K562 (cell line): ENCODE measurements around the gene SOBP. TPM values are rescaled to one million over a fixed set of nuclear protein-coding genes. Genes with fewer than 3 reads are reported as not detected.

Experiments used
- ATAC-seq: fragments of 200-7000 bp; cut with Tn5 transposase; 3 replicates; pipeline ENCODE4 v1.9.1; 2020; ENCODE audit warnings: moderate library complexity
- BruUV-seq: library from RNA; stranded (reverse); fragments of 400-500 nt; replicated peaks from 2 replicates; lab custom pipeline; 2021; lab: Mats Ljungman, UMichigan
- CTCF ChIA-PET: fragments of 300-600 bp; formaldehyde crosslinking; extraction: SDS; loops from one replicate; lab custom pipeline; 2021; ENCODE audit warnings: low intra/inter-chr PET ratio; lab: Yijun Ruan, JAX
- POLR2A ChIA-PET: fragments of 300-600, 350-650 bp; sonication (Branson Sonifier 250); formaldehyde crosslinking; extraction: SDS; loops from one replicate; lab custom pipeline; 2021; ENCODE audit warnings: antibody characterized with exemption, inconsistent platforms; lab: Yijun Ruan, JAX
- DNase-seq, 4 experiments: peaks; one replicate each; pipeline versions ENCODE4 v3.0.0 to v3.0.0-alpha.2; 2011 to 2018; ENCODE audit warnings: low spot score in 3 of 4, mixed read lengths in 3 of 4; ENCODE audit errors: extremely low read depth in 1 of 4
- FAIRE-seq: peaks from 2 replicates; lab custom pipeline; 2011; peaks lifted over from hg19 to GRCh38; lab: Jason Lieb, UNC
- H2AFZ ChIP-seq: 2 replicates; pipeline ENCODE4 v1.6.0; 2011; ENCODE audit warnings: low read depth, low read length, control low read depth, inconsistent platforms
- H3K27ac ChIP-seq: fragments of 200-600 bp; 3 replicates; pipeline ENCODE4 v1.8.0; 2011; ENCODE audit warnings: low read depth, mild to moderate bottlenecking, control low read depth, inconsistent platforms, low read length, moderate library complexity, mixed read lengths; ENCODE audit errors: extremely low read depth
- H3K27me3 ChIP-seq, 2 experiments: fragments of 300-600 bp in 1 of 2; 2 replicates in 1 of 2; 3 replicates in 1 of 2; pipeline versions ENCODE4 v1.6.0 to v1.8.0; 2011; ENCODE audit warnings: inconsistent platforms in 2 of 2, low read length in 2 of 2, mild to moderate bottlenecking in 1 of 2, mixed read lengths in 1 of 2, moderate library complexity in 1 of 2; ENCODE audit not compliant: control insufficient read depth in 2 of 2, insufficient read depth in 2 of 2
- H3K36me3 ChIP-seq: fragments of 300-600 bp; 3 replicates; pipeline ENCODE4 v1.8.0; 2011; ENCODE audit warnings: mild to moderate bottlenecking, low read length, inconsistent platforms; ENCODE audit not compliant: control insufficient read depth, insufficient read depth
- H3K4me1 ChIP-seq, 2 experiments: fragments of 200-600 bp in 1 of 2; replicated peaks in 1 of 2; 2 replicates in 1 of 2; 3 replicates in 1 of 2; pipeline versions ENCODE4 v1.5.1 to v1.8.0; 2011; ENCODE audit warnings: inconsistent platforms in 2 of 2, low read length in 2 of 2, mild to moderate bottlenecking in 1 of 2, mixed read lengths in 1 of 2, moderate library complexity in 1 of 2; ENCODE audit not compliant: control insufficient read depth in 2 of 2, insufficient read depth in 2 of 2
- H3K4me2 ChIP-seq: 2 replicates; pipeline ENCODE4 v1.6.1; 2011; ENCODE audit warnings: low read length, control low read depth, inconsistent platforms, mixed read lengths; ENCODE audit not compliant: insufficient read depth
- H3K4me3 ChIP-seq: fragments of 200-600 bp; sonication (generic), shearing (Covaris generic); 2 replicates; pipeline ENCODE4 v1.5.1; 2016; ENCODE audit warnings: control low read depth, inconsistent platforms
- H3K79me2 ChIP-seq: fragments of 200-600 bp; 3 replicates; pipeline ENCODE4 v1.8.0; 2011; ENCODE audit warnings: low read length, inconsistent platforms; ENCODE audit not compliant: control insufficient read depth, insufficient read depth
- H3K9ac ChIP-seq, 2 experiments: 2 replicates each; pipeline versions ENCODE4 v1.6.0 to v1.6.1; 2011; ENCODE audit warnings: low read depth in 2 of 2, low read length in 2 of 2, control low read depth in 1 of 2, inconsistent platforms in 1 of 2, mild to moderate bottlenecking in 1 of 2, mixed read lengths in 1 of 2; ENCODE audit not compliant: insufficient read depth in 1 of 2
- H3K9me1 ChIP-seq: one replicate; pipeline ENCODE4 v1.6.0; 2011; ENCODE audit warnings: inconsistent platforms, mild to moderate bottlenecking, low read length, moderate library complexity; ENCODE audit not compliant: control insufficient read depth, insufficient read depth
- H3K9me3 ChIP-seq: replicated peaks from 2 replicates; pipeline ENCODE4 v1.5.1; 2011; ENCODE audit warnings: low read depth, low read length, inconsistent platforms; ENCODE audit not compliant: control insufficient read depth, insufficient read depth
- H4K20me1 ChIP-seq: replicated peaks from 2 replicates; pipeline ENCODE4 v1.6.1; 2011; ENCODE audit warnings: low read length, inconsistent platforms, mixed read lengths; ENCODE audit not compliant: control insufficient read depth, insufficient read depth
- NFRKB ChIP-seq: fragments of 450-650 bp; IDR thresholded peaks from 2 replicates; pipeline ENCODE4 v1.6.1; 2016; ENCODE audit warnings: low read depth
- RB1 ChIP-seq: fragments of 450-650 bp; IDR thresholded peaks from 2 replicates; pipeline ENCODE4 v1.6.1; 2017; ENCODE audit warnings: low read depth, mild to moderate bottlenecking
- SIN3B ChIP-seq: fragments of 450-650 bp; IDR thresholded peaks from 2 replicates; pipeline ENCODE4 v1.6.1; 2017; ENCODE audit warnings: low read depth, mild to moderate bottlenecking, moderate library complexity
- SLC30A9 ChIP-seq: fragments of 250-450 bp; sonication (Bioruptor Pico); IDR thresholded peaks from 2 replicates; pipeline ENCODE4 v1.8.0; 2022; ENCODE audit warnings: mild to moderate bottlenecking, moderate library complexity
- SMARCA4 ChIP-seq: fragments of 450-650 bp; IDR thresholded peaks from 2 replicates; pipeline ENCODE4 v1.6.1; 2016
- TAF1 ChIP-seq: IDR thresholded peaks from 2 replicates; pipeline ENCODE4 v1.6.1; 2011; ENCODE audit warnings: mild to moderate bottlenecking, low read length, moderate library complexity; ENCODE audit not compliant: insufficient read depth, control insufficient read depth, severe bottlenecking; ENCODE audit errors: extremely low read depth
- TEAD1 ChIP-seq, 2 experiments: fragments of 450-650 bp in 1 of 2; sonication (generic) in 1 of 2; formaldehyde crosslinking; IDR thresholded peaks; 2 replicates each; pipeline versions ENCODE4 v1.4.0 to v1.8.0; 2020 to 2022; ENCODE audit warnings: mild to moderate bottlenecking in 2 of 2, missing genetic modification reagents in 1 of 2
- UBTF ChIP-seq, 2 experiments: IDR thresholded peaks; 2 replicates each; pipeline ENCODE4 v1.6.1; 2012; ENCODE audit warnings: improper control_type of control experiment in 2 of 2, low read depth in 2 of 2, low read length in 2 of 2, borderline replicate concordance in 1 of 2
- ZNF445 ChIP-seq: fragments of 250-450 bp; sonication (Bioruptor Pico); IDR thresholded peaks from 2 replicates; pipeline ENCODE4 v1.4.0; 2020; ENCODE audit warnings: low read depth, mild to moderate bottlenecking, moderate library complexity
- ZNF583 ChIP-seq: fragments of 250-450 bp; sonication (Bioruptor Pico); IDR thresholded peaks from 2 replicates; pipeline ENCODE4 v1.4.0; 2020
- ZNF766 ChIP-seq: fragments of 200-800 bp; sonication (Bioruptor generic); conservative IDR thresholded peaks from 2 replicates; pipeline ENCODE4 v1.6.1; 2016; ENCODE audit warnings: missing genetic modification characterization, missing compliant biosample characterization
- ZNF780A ChIP-seq: fragments of 250-450 bp; sonication (Bioruptor Pico); IDR thresholded peaks from 2 replicates; pipeline ENCODE4 v1.5.0; 2021; ENCODE audit warnings: mild to moderate bottlenecking
- WGBS: fragments of 100-300 bp; shearing (Covaris generic); methylation state at CpG from one replicate; pipeline ENCODE4 v1.1.6; 2016; ENCODE audit warnings: low coverage, mixed read lengths; ENCODE audit not compliant: insufficient coverage; ENCODE audit errors: missing lambda C conversion rate; 5-methylcytosine and 5-hydroxymethylcytosine counted together
- in situ Hi-C: fragments of 300-500 bp; cut with MboI; formaldehyde crosslinking; loops from 4 replicates; pipeline ENCODE4 v1.15.0; 2018; ENCODE audit warnings: inconsistent platforms, mixed read lengths
- intact Hi-C: fragments of 100-400 bp; cut with micrococcal nuclease; formaldehyde crosslinking; loops from 2 replicates; pipeline ENCODE4 v1.14.2; 2022
- polyA plus RNA-seq, 8 experiments: library from polyadenylated mRNA; depleted of rRNA in 4 of 8; stranded (reverse) in 5 of 8; unstranded in 3 of 8; fragments of >200 nt; fragmentation: Nextera tagmentation in 2 of 8; fragmentation: Illumina TruSeq in 1 of 8; extraction: Ambion mirVana in 2 of 8; extraction: Trizol in 1 of 8; gene quantifications; 2 replicates each; pipeline versions ENCODE4 v1.2.1 to v1.2.3, GENCODE V29; 2011 to 2014; ENCODE audit warnings: inconsistent platforms in 1 of 8, missing spikeins in 1 of 8
- total RNA-seq, 7 experiments: library from RNA; depleted of rRNA in 6 of 7; stranded (reverse); fragments of >200 nt in 6 of 7; fragmentation: Illumina TruSeq in 2 of 7; extraction: Trizol in 2 of 7; gene quantifications; 2 replicates each; pipeline versions ENCODE4 v1.2.1 to v1.2.3, GENCODE V29; 2011 to 2021; ENCODE audit warnings: low replicate concordance in 1 of 7

Gene SOBP
- total and polyA plus RNA-seq, 9 of the 15 experiments (the other 6 are each of a cell fraction or from before 2014, with no cell fraction given), result 0.16 TPM; not detected in 8

DNA sequence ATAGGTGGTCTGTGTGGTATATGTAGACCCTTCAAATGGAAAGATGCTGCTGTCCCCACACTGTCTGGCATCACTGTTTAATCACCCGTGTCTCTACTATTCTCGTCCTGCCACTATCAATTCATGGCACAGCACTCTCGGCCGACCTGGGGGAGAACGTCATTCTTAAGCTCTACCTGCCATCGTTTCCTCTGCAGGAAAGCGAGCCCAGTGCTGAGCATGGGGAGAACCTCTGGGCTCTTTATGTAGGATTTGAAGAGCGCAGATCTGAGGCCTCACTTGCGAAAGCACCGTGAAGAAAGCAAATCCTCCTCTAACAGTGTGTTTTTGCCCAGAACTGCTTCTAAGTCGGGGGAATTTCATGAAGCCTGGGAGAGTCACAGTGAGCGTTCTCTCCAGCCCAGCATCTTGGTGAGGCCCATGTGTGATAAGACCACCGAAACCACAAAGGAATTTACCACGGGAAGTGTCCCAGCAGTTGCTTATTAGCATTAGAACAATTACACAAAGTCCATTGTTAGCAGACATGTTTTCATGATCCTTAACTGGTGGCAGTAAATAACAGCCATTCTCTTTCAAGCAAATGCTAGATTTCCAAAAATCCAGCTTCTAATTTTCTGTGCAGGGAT, 209.9 kb downstream of the SOBP start:
- Histone ChIP-seq H3K27me3 (peaks cover 21 to 38% of the 10 kb centered on the region in 2 experiments), H4K20me1 (no peaks in the 10 kb centered on the region), H3K4me3 (no peak overlapping the region), H3K9me1 (no peaks in the 10 kb centered on the region), H3K4me2 (no peak overlapping the region), H3K36me3 (no peaks in the 10 kb centered on the region), H3K27ac (no peak overlapping the region), H3K9me3 (no peaks in the 10 kb centered on the region), H3K79me2 (no peaks in the 10 kb centered on the region), H2AFZ (no peak overlapping the region), H3K9ac (no peak overlapping the region), H3K4me1 (no peaks in the 10 kb centered on the region)
- ChIA-PET POLR2A (interaction anchor here (1.9 kb wide), 1 partner anchor 13 kb away, joined by 4 read pairs; no protein-coding TSS in a partner anchor), CTCF (interaction anchor here (0.6 kb wide), 1 partner anchor 93 kb away, joined by 3 read pairs; no protein-coding TSS in a partner anchor)
- FAIRE-seq (no peak), DNase-seq (no peak), ATAC-seq (no peak)
- BruUV-seq, result no TSS peak
- WGBS, result 2% methylated on average over 14 of the region's 14 CpGs
- no peak for TF ChIP-seq SMARCA4
- TF ChIP-seq TAF1, result no peak
- no peak for TF ChIP-seq RB1
- no peak for TF ChIP-seq SIN3B
- no peak for TF ChIP-seq ZNF766 (CRISPR knock-in tag)
- intact Hi-C loops (no loop called here), in situ Hi-C loops (no loop called here)

DNA sequence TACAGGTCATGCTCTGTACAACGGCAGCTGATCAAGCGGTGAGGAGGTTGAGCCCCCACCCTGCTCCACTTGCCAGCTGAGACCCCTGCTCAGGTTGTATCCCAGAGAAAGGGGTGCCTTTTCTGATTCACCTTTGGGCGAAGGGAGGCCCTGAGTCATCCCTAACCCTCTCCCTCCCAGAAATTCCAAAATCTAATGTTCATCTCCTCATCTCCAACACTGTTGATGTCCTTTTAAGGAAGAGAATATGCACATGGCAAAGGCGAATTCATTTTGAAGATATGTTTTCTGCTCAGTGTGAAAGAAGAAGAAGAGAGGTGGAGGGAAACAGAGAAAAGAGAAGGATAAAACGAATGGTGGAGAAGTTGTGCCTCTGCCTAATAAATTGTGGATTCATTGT, 213.7 kb downstream of the SOBP start:
- intact Hi-C loops (no loop called here), in situ Hi-C loops (no loop called here)
- Histone ChIP-seq H3K9me1 (no peaks in the 10 kb centered on the region), H3K27ac (no peak overlapping the region), H3K36me3 (no peaks in the 10 kb centered on the region), H2AFZ (no peak overlapping the region), H4K20me1 (no peaks in the 10 kb centered on the region), H3K9ac (no peak overlapping the region), H3K79me2 (no peaks in the 10 kb centered on the region), H3K27me3 (peaks cover 10 to 36% of the 10 kb centered on the region in 2 experiments), H3K9me3 (no peaks in the 10 kb centered on the region), H3K4me3 (no peak overlapping the region), H3K4me2 (no peak overlapping the region), H3K4me1 (no peaks in the 10 kb centered on the region)
- ChIA-PET CTCF (interaction anchor here (0.6 to 1.0 kb wide), 2 partner anchors 823 to 1146 kb away, joined by 3 read pairs; no protein-coding TSS in a partner anchor), POLR2A (interaction anchor here (0.7 kb wide), 1 partner anchor 42 kb away, joined by 4 read pairs; no protein-coding TSS in a partner anchor)
- BruUV-seq, result no TSS peak
- DNase-seq (no peak), ATAC-seq (no peak), FAIRE-seq (no peak)
- WGBS, result 0% methylated on average over 5 of the region's 5 CpGs
- no peak for TF ChIP-seq UBTF (IDR thresholded peaks at IDR 0.05; ENCODE audit: borderline replicate concordance in 1 of 2, low read depth in 2 of 2, low read length in 2 of 2)
- TF ChIP-seq TEAD1 (CRISPR knock-in tag; IDR thresholded peaks at IDR 0.05), result no peak
- no peak for TF ChIP-seq NFRKB
- no peak for TF ChIP-seq ZNF583 (CRISPR knock-in tag)
- no peak for TF ChIP-seq SLC30A9 (CRISPR knock-in tag)
- TF ChIP-seq ZNF445, result no peak
- TF ChIP-seq ZNF780A, result no peak
